ENCODE measurements around the gene CD44. TPM values are rescaled to one million over a fixed set of nuclear protein-coding genes. Genes with fewer than 3 reads are reported as not detected.

CD44 gene
- total RNA-seq, 3 donors from 2014 or later (not counting 1 experiment from before 2014, with no cell fraction given) = 354 to 638 (median 490) TPM

DNA sequence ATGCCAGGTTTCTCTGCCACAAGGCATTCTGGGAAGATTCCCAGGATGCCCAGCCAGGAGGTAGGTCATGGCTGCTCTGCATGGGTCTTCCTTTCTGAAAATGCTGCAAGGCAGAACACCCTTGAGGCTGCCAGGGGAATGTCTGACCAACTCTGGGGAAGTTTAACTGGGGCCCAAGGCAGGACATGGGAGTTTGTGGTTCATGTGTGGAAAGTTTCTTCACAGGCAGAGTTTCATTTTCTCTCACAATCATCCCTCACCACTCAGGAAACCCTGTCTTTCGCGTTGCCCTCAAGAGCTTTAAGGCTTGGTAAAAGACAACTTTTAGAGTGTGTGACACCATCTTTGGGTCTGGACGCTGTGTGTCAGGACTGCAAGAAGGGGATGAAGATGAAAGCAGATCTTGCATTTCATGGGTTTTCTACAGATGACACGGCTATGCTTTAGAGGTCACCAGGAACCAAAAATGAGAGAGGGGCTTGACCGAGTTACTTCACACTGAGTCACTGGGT lies 133.5 kb downstream of the CD44 start:
- peak overlapping the region; percentile 75 for H3K27ac ChIP-seq (ENCODE audit: low read length)
- ATAC-seq = peak; percentile 83 to 92 (median 88)
- intact Hi-C loops (cut with micrococcal nuclease) = no loop called here

GRCh38 chr11:35274909-35275785 lies 136.2 kb downstream of the CD44 start:
- no peak overlapping the region for H3K27ac Mint-ChIP-seq
- Histone ChIP-seq H3K4me3 (ENCODE audit: low read length) (no peak overlapping the region), H3K27me3 (ENCODE audit: control insufficient read depth, insufficient read depth, low read length) (no peaks in the 10 kb centered on the region), H3K36me3 (ENCODE audit: control insufficient read depth, insufficient read depth, low read length) (no peaks in the 10 kb centered on the region), H3K4me1 (ENCODE audit: control insufficient read depth, insufficient read depth, low read length) (peaks cover 19% of the 10 kb centered on the region), H3K9me3 (ENCODE audit: control insufficient read depth, insufficient read depth, low read length) (no peaks in the 10 kb centered on the region), H3K27ac (ENCODE audit: low read length) (no peak overlapping the region)
- intact Hi-C loops (cut with micrococcal nuclease) = no loop called here
- H3K9me3 Mint-ChIP-seq = no peaks in the 10 kb centered on the region
- ATAC-seq (no peak), DNase-seq (no peak)
- peaks cover 21 to 24% of the 10 kb centered on the region in 2 donors for H3K4me1 Mint-ChIP-seq
- no peak for TF ChIP-seq CTCF (IDR thresholded peaks at IDR 0.05)
- H3K27me3 Mint-ChIP-seq (ENCODE audit: low read depth in 2 of 2) = peaks cover 16 to 30% of the 10 kb centered on the region in 2 donors
- no peaks in the 10 kb centered on the region for H3K36me3 Mint-ChIP-seq
- 84% methylated on average over 5 of the region's 6 CpGs for WGBS (ENCODE audit: insufficient coverage)
- no peak overlapping the region for H3K4me3 Mint-ChIP-seq

More for the DNA sequence above, 133.5 kb downstream of the CD44 start:
- Mint-ChIP-seq H3K27me3 (ENCODE audit: low read depth in 2 of 2) (peaks cover 13 to 30% of the 10 kb centered on the region in 2 donors), H3K4me1 (peaks cover 21 to 24% of the 10 kb centered on the region in 2 donors), H3K27ac (peak overlapping the region; percentile 0 to 12), H3K4me3 (peak overlapping the region; percentile 65), H3K36me3 (no peaks in the 10 kb centered on the region), H3K9me3 (no peaks in the 10 kb centered on the region)
- Histone ChIP-seq H3K4me3 (ENCODE audit: low read length) (no peak overlapping the region), H3K9me3 (ENCODE audit: control insufficient read depth, insufficient read depth, low read length) (no peaks in the 10 kb centered on the region), H3K36me3 (ENCODE audit: control insufficient read depth, insufficient read depth, low read length) (no peaks in the 10 kb centered on the region), H3K4me1 (ENCODE audit: control insufficient read depth, insufficient read depth, low read length) (peaks cover 19% of the 10 kb centered on the region), H3K27me3 (ENCODE audit: control insufficient read depth, insufficient read depth, low read length) (no peaks in the 10 kb centered on the region)
- DNase-seq = peak; percentile 23 to 74
- no peak for TF ChIP-seq CTCF (IDR thresholded peaks at IDR 0.05)
- WGBS (ENCODE audit: insufficient coverage) = 9% methylated on average over 5 of the region's 5 CpGs

DNA sequence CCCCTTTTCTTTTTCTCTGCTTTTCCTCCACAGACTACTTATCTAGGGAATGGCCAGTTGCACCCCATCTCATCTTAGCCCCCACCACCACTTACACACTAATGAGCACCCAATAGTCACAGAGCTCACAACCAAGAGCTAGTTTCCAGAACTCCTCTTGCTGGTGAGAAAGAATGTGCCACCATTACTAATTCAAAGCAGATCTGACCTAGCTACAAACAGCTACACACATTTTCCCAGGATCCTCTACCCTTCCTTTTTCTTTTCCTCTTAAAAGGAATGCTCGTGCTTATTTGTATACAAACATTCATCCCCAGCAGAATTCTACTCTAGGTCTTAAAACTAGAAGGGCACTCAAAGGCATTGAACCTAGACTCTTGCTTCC lies 136.8 kb downstream of the CD44 start:
- Histone ChIP-seq H3K4me3 (ENCODE audit: low read length) (no peak overlapping the region), H3K27ac (ENCODE audit: low read length) (no peak overlapping the region), H3K36me3 (ENCODE audit: control insufficient read depth, insufficient read depth, low read length) (no peaks in the 10 kb centered on the region), H3K4me1 (ENCODE audit: control insufficient read depth, insufficient read depth, low read length) (peaks cover 19% of the 10 kb centered on the region), H3K27me3 (ENCODE audit: control insufficient read depth, insufficient read depth, low read length) (no peaks in the 10 kb centered on the region), H3K9me3 (ENCODE audit: control insufficient read depth, insufficient read depth, low read length) (no peaks in the 10 kb centered on the region)
- TF ChIP-seq CTCF (IDR thresholded peaks at IDR 0.05) = no peak
- Mint-ChIP-seq H3K4me1 (peaks cover 21 to 24% of the 10 kb centered on the region in 2 donors), H3K9me3 (no peaks in the 10 kb centered on the region), H3K27ac (no peak overlapping the region), H3K27me3 (ENCODE audit: low read depth in 2 of 2) (peaks cover 16 to 30% of the 10 kb centered on the region in 2 donors), H3K4me3 (no peak overlapping the region), H3K36me3 (no peaks in the 10 kb centered on the region)
- DNase-seq (no peak), ATAC-seq (no peak)
- intact Hi-C loops (cut with micrococcal nuclease) = no loop called here
- WGBS (ENCODE audit: insufficient coverage) = 95% methylated on average over 1 of the region's 1 CpG

All from natural killer cell (primary cell).